D721Med (cell line): ENCODE data around the gene TRIP4.

Source experiments
- DNase-seq: peaks from one replicate; pipeline ENCODE4 v3.0.0; 2011; ENCODE audit warnings: low spot score; ENCODE audit not compliant: insufficient read length
- FAIRE-seq: peaks from 2 replicates; lab custom pipeline; 2011; peaks lifted over from hg19 to GRCh38; lab: Jason Lieb, UNC
- CTCF ChIP-seq: IDR thresholded peaks from 2 replicates; pipeline ENCODE4 v1.5.1; 2012; ENCODE audit warnings: mild to moderate bottlenecking, control low read depth; ENCODE audit not compliant: insufficient read depth; ENCODE audit errors: missing control alignments

The TRIP4 gene

GRCh38 chr15:64464276-64465005 is 76.8 kb downstream of the TRIP4 start:
- DNase-seq (no peak), FAIRE-seq (peak; percentile 60)
- TF ChIP-seq CTCF, result no peak

DNA sequence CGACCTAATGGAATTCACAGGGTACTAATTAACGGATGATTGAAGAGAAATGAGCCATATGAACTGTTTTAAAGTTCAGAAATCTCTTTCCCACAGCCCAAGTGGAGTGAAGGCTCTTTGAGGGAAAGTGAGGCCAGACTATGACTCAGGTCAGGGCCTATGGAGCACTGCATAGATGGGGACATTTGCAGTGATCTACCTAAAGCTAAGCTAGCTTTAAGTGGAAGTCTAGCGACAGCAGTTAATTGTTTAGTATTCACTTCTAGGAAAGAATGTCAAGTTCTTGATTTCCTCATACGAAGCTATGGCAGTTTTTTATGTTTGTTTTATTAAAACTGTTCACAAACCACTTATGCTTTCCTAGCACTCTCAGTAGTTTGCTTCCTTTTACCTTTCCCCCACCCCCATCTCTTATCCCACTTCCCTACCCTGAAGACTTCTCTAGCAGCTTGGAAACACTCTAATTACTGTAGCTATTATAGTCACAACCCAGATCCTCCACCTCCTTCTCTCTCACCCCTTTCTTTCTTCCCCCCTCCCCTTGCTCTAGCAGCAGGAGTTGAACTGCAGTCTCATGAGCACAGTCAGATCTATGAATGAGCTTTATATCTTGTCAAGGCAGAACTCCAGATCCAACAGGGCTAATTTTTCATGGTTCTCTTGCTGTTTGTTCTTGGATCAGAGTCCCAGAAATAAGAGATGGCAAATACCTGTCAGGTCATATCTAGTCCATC is 78.9 kb downstream of the TRIP4 start:
- FAIRE-seq (no peak), DNase-seq (no peak)
- TF ChIP-seq CTCF, result no peak

- FAIRE-seq (no peak), DNase-seq (no peak)
- no peak for TF ChIP-seq CTCF
These were observed 84.5 kb downstream of the TRIP4 start for GRCh38 chr15:64472161-64472560.

DNA sequence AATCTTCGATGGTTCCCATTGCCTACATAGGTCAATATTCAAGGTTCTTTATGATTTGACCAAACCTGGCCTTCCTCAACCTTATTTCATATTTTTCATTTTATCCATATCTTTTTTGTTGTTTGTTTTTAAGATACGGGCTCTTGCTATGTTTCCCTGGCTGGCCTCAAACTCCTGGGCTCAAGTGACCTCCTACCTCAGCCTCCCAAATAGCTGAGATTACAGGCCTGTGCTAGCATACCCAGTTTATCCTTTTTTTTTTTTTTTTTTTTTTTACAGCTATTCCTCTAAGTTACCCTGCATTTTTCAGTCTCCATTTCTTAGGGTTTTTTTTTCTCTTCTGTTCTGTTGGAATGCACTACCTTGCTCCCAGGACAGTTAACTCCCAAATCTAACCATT is 87.2 kb downstream of the TRIP4 start:
- DNase-seq, result no peak
- no peak for TF ChIP-seq CTCF
- FAIRE-seq, result no peak

- FAIRE-seq, result no peak
- TF ChIP-seq CTCF, result no peak
- no peak for DNase-seq
These were observed 88.9 kb downstream of the TRIP4 start for GRCh38 chr15:64476550-64476949.

DNA sequence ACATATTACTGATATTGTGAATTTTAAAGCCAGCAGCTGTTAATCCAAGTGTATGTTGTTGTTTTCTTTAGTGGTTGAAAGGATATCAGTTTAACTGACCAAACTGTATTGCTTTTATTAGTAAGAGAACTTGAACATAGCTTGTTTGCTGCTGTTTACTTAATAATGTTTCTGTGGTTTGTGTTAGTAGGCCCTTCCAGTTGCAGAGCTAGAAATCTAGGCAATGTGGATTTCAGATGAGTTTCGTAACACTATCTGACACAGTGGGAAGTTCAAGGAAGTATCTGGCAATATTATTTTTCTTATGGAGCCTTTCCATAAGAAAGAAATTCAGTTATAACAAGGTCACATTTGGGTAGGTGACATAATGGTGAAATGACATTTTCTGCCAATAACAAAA is 91.2 kb downstream of the TRIP4 start:
- DNase-seq (no peak), FAIRE-seq (no peak)
- no peak for TF ChIP-seq CTCF

- TF ChIP-seq CTCF, result no peak
- DNase-seq, result no peak
- no peak for FAIRE-seq
These were observed 93.3 kb downstream of the TRIP4 start for GRCh38 chr15:64480891-64481290.
